HUES6 (cell line): ENCODE results near the gene KCNH2.

ENCODE experiments used
- H3K27ac ChIP-seq: 2 replicates; pipeline ENCODE4 v1.7.0; 2013; ENCODE audit warnings: low read depth, mild to moderate bottlenecking, low read length, inconsistent platforms
- H3K27me3 ChIP-seq: 2 replicates; pipeline ENCODE4 v1.6.1; 2013; ENCODE audit warnings: low read length; ENCODE audit not compliant: control insufficient read depth, insufficient read depth
- H3K36me3 ChIP-seq: 2 replicates; pipeline ENCODE4 v1.6.1; 2013; ENCODE audit warnings: low read length; ENCODE audit not compliant: control insufficient read depth, insufficient read depth
- H3K4me1 ChIP-seq: 2 replicates; pipeline ENCODE4 v1.6.1; 2013; ENCODE audit warnings: low read length; ENCODE audit not compliant: control insufficient read depth, insufficient read depth
- H3K4me3 ChIP-seq: 2 replicates; pipeline ENCODE4 v1.5.1; 2013; ENCODE audit warnings: low read depth, low read length
- H3K9ac ChIP-seq: one replicate; pipeline ENCODE4 v1.6.1; 2013; ENCODE audit warnings: mild to moderate bottlenecking, low read length
- H3K9me3 ChIP-seq: 2 replicates; pipeline ENCODE4 v1.6.1; 2013; ENCODE audit warnings: low read depth, low read length; ENCODE audit not compliant: control insufficient read depth, insufficient read depth

KCNH2 gene

GRCh38 chr7:150934045-150934766 is 43.9 kb downstream of the KCNH2 start:
- H3K9me3 ChIP-seq, result no peaks in the 10 kb centered on the region
- H3K27ac ChIP-seq, result no peak overlapping the region
- H3K27me3 ChIP-seq, result no peaks in the 10 kb centered on the region; the same call in 1 of the 2 replicates
- peaks cover 3% of the 10 kb centered on the region; the same call in 1 of the 2 replicates for H3K4me1 ChIP-seq
- no peaks in the 10 kb centered on the region for H3K36me3 ChIP-seq
- H3K4me3 ChIP-seq, result no peak overlapping the region
- no peak overlapping the region for H3K9ac ChIP-seq

GRCh38 chr7:150931199-150931869 is 46.8 kb downstream of the KCNH2 start:
- no peaks in the 10 kb centered on the region for H3K9me3 ChIP-seq
- no peaks in the 10 kb centered on the region for H3K4me1 ChIP-seq
- no peaks in the 10 kb centered on the region for H3K27me3 ChIP-seq
- H3K9ac ChIP-seq, result no peak overlapping the region
- H3K36me3 ChIP-seq, result no peaks in the 10 kb centered on the region
- no peak overlapping the region for H3K4me3 ChIP-seq
- no peak overlapping the region for H3K27ac ChIP-seq

DNA sequence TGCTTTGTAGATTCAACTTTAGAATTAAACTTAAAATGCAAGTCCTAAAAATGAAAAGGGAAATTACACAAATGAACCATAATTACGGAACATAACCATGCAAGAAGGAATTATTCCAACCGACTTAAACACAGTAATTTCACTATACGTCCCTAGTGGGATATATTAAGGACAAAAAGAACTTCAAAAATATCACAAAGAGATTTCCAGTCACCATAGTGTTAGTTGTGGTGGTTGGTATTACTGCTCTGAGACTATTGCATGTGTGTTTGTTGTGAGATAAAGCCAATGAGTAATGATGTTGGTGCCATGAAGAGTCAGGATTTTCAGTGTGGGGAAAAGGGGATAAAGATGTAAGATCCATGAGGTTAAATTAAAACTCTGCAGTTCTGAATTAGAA is 49.6 kb downstream of the KCNH2 start:
- no peak overlapping the region for H3K9ac ChIP-seq
- no peaks in the 10 kb centered on the region for H3K27me3 ChIP-seq
- no peaks in the 10 kb centered on the region for H3K9me3 ChIP-seq

DNA sequence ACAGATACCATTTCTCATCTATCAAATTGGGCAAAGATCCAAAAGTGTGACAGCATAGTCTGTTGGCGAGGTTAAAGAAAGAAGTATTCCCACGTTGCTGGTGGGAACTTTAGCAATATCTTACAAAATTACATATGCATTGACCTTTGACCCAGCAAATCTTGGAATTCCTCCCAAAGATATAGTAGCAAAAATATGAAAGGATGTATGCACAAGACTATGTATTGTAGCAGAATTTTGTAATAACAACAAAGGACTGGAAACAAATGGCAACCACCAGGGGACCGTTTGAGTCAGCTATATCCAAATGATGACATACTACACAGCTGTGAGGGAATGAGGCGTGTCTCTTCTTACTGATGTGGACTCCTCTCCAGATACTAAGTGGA is 50.2 kb downstream of the KCNH2 start:
- no peaks in the 10 kb centered on the region for H3K27me3 ChIP-seq
- H3K4me1 ChIP-seq, result no peaks in the 10 kb centered on the region
- no peaks in the 10 kb centered on the region for H3K36me3 ChIP-seq
- no peak overlapping the region for H3K9ac ChIP-seq
- H3K27ac ChIP-seq, result no peak overlapping the region
- H3K4me3 ChIP-seq, result no peak overlapping the region
- H3K9me3 ChIP-seq, result no peaks in the 10 kb centered on the region

More for the DNA sequence above, 49.6 kb downstream of the KCNH2 start:
- Histone ChIP-seq H3K27ac (no peak overlapping the region), H3K4me1 (no peaks in the 10 kb centered on the region), H3K4me3 (no peak overlapping the region), H3K36me3 (no peaks in the 10 kb centered on the region)

DNA sequence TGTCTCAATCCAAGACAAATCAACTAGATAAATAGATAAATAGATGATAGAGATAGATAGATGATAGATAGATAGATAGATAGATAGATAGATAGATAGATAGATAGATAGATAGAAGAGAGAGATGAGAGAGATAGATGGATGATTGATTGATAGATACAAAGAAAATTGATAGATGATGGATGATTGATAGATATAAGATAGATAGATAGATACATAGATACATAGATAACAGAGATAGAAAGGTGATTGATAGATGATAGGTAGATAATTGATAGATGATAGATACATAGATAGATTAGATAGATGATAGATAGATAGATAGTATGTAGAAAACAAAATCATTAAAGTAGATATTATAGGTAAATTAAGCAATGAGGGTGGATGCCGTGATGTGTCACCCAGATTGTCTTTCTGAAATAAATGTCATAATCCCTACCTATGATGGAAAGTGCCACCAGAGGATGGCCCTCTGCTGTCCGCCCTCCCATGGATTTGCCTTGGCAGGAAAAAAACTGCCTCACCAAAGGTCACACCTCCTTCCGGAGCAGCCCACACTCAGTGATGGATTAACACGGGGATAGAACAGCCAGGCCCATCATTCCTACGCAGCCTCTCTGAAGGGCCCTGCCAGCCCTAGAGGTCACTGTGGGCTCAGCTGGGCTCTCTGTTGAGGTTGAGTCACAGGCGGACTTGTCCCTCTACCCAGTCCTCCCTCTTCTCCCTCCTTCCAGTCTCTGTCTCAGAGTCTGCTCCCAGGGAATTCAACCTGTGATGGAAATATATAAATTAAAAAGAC is 50.8 kb downstream of the KCNH2 start:
- no peaks in the 10 kb centered on the region for H3K36me3 ChIP-seq
- H3K27me3 ChIP-seq, result no peaks in the 10 kb centered on the region
- no peaks in the 10 kb centered on the region for H3K9me3 ChIP-seq
- no peak overlapping the region for H3K27ac ChIP-seq
- no peaks in the 10 kb centered on the region for H3K4me1 ChIP-seq
- H3K9ac ChIP-seq, result no peak overlapping the region
- H3K4me3 ChIP-seq, result no peak overlapping the region

DNA sequence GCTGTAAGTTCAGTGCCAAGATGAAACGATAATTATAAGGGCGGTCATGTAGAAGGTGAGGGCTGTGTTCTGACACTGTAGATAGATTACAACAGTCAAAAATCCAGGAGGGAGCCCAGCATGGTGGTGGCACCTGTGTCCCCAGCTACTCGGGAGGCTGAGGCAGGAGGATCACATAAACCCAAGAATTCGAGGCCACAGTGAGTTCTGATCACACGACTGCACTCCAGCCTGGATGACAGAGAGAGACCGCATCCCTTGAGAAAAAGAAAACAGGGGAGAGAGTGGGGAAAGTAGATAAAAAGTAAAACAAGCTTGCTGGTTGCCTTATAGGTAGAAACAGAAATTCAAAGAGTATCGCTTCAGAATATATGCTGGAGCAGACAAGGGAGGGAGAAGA is 52.1 kb downstream of the KCNH2 start:
- Histone ChIP-seq H3K36me3 (no peaks in the 10 kb centered on the region), H3K9ac (no peak overlapping the region), H3K9me3 (no peaks in the 10 kb centered on the region), H3K27ac (no peak overlapping the region), H3K4me1 (no peaks in the 10 kb centered on the region), H3K27me3 (no peaks in the 10 kb centered on the region), H3K4me3 (no peak overlapping the region)

GRCh38 chr7:150924369-150924781 is 53.7 kb downstream of the KCNH2 start:
- Histone ChIP-seq H3K27ac (no peak overlapping the region), H3K4me1 (no peaks in the 10 kb centered on the region), H3K4me3 (no peak overlapping the region), H3K27me3 (no peaks in the 10 kb centered on the region), H3K9ac (no peak overlapping the region), H3K36me3 (no peaks in the 10 kb centered on the region), H3K9me3 (no peaks in the 10 kb centered on the region)

DNA sequence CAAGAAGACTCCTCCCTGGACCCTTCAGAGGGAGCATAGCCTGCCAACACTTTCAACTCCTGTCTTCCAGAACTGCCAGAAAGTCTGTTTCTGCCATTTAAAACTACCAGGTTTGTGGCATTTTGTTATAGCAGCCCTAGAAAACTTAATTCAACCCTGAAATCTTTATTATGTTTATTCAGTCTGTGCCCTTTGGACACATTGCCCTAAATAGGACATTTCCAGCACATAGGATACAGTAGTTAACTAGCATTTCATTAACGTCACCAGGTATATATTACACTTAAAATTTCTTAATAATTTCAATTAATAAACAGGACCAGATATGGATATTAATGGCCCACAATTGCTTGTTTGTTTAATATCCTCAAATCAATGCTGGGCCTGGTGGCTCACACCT is 54.3 kb downstream of the KCNH2 start:
- Histone ChIP-seq H3K4me1 (no peaks in the 10 kb centered on the region), H3K9me3 (no peaks in the 10 kb centered on the region), H3K27ac (no peak overlapping the region), H3K36me3 (no peaks in the 10 kb centered on the region), H3K4me3 (no peak overlapping the region), H3K9ac (no peak overlapping the region), H3K27me3 (0 out of 2 replicates have a peak, but pooled peaks cover 4% of the 10 kb centered on the region)

DNA sequence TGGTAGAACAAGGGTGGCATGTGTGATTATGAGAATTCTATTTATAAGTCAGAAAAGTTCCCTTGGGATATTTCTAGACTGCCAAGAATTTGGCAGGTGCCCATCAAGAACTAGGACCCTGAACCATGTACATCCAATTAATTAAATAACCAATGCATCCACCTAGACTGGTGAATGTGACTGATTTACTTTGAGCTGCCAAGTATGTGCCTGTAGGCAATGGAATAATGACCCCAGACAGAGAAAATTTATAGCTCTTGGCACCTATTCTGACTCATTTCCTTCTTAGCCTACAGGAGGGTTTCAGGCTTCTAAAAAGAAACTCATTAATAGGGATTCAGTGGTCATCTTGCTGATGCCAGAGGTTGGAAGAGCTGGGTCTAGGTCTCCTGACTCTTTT is 54.9 kb downstream of the KCNH2 start:
- Histone ChIP-seq H3K27ac (no peak overlapping the region), H3K9ac (no peak overlapping the region), H3K4me1 (no peaks in the 10 kb centered on the region), H3K4me3 (no peak overlapping the region), H3K27me3 (0 out of 2 replicates have a peak, but pooled peaks cover 4% of the 10 kb centered on the region), H3K9me3 (no peaks in the 10 kb centered on the region), H3K36me3 (no peaks in the 10 kb centered on the region)

DNA sequence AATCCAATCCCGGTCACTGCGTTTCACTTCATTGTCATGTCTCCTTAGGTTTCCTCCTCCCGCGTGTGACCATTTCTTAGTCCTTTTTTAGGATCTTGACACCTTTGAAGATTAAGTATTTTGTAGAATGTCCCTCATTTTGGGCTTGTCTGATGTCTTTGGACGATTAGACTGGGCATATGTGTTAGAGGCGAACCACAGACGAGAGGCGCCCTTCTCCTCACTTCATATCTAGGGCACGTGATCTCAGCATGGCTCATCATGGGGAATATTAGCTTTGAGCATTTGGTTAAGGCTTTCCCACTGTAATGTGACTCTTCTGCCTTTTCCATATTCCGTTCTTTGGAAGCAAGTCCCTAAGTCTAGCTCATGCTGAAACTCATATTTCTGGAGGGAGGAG is 59.0 kb downstream of the KCNH2 start:
- no peak overlapping the region for H3K4me3 ChIP-seq
- no peaks in the 10 kb centered on the region for H3K4me1 ChIP-seq
- H3K9me3 ChIP-seq, result no peaks in the 10 kb centered on the region
- no peak overlapping the region for H3K9ac ChIP-seq
- no peaks in the 10 kb centered on the region for H3K36me3 ChIP-seq
- no peak overlapping the region for H3K27ac ChIP-seq
- H3K27me3 ChIP-seq, result peaks cover 8% of the 10 kb centered on the region; the same call in 1 of the 2 replicates

- H3K9ac ChIP-seq, result no peak overlapping the region
- peaks cover 9% of the 10 kb centered on the region; the same call in 1 of the 2 replicates for H3K27me3 ChIP-seq
- no peaks in the 10 kb centered on the region for H3K36me3 ChIP-seq
- no peaks in the 10 kb centered on the region for H3K9me3 ChIP-seq
- H3K4me1 ChIP-seq, result no peaks in the 10 kb centered on the region
- H3K27ac ChIP-seq, result no peak overlapping the region
- no peak overlapping the region for H3K4me3 ChIP-seq
Measured at GRCh38 chr7:150918378-150918777, 59.7 kb downstream of the KCNH2 start.
